ENCODE results near the gene HAPLN2. TPM values are rescaled to one million over a fixed set of nuclear protein-coding genes. Genes with fewer than 3 reads are reported as not detected.

The HAPLN2 gene
- total RNA-seq, 1 donor from 2014 or later, result not detected

- Histone ChIP-seq H3K9me3 (ENCODE audit: low read depth) (no peaks in the 10 kb centered on the region), H3K27ac (no peak overlapping the region), H2AFZ (replicated peaks) (peak overlapping the region; percentile 88), H3K9ac (no peak overlapping the region), H3K79me2 (ENCODE audit: low read depth) (peaks cover 5% of the 10 kb centered on the region), H4K20me1 (ENCODE audit: low read depth) (no peaks in the 10 kb centered on the region), H3F3A (ENCODE audit: low read depth) (peaks cover 39% of the 10 kb centered on the region), H3K27me3 (no peaks in the 10 kb centered on the region), H3K4me3 (peak overlapping the region; percentile 82), H3K36me3 (no peaks in the 10 kb centered on the region), H3K4me2 (peak overlapping the region; percentile 95), H3K4me1 (peaks cover 5% of the 10 kb centered on the region)
- DNase-seq (ENCODE audit: low spot score), result no peak
- H3K36me3 Mint-ChIP-seq, result peaks cover 6% of the 10 kb centered on the region
- peak overlapping the region; percentile 89 for H3K4me3 Mint-ChIP-seq
- no peak overlapping the region for H3K27ac Mint-ChIP-seq
- TF ChIP-seq EZH2 (IDR thresholded peaks at IDR 0.05) (no peak), EZH2phosphoT487 (IDR thresholded peaks at IDR 0.05) (no peak)
- TF ChIP-seq, protein P1, sequence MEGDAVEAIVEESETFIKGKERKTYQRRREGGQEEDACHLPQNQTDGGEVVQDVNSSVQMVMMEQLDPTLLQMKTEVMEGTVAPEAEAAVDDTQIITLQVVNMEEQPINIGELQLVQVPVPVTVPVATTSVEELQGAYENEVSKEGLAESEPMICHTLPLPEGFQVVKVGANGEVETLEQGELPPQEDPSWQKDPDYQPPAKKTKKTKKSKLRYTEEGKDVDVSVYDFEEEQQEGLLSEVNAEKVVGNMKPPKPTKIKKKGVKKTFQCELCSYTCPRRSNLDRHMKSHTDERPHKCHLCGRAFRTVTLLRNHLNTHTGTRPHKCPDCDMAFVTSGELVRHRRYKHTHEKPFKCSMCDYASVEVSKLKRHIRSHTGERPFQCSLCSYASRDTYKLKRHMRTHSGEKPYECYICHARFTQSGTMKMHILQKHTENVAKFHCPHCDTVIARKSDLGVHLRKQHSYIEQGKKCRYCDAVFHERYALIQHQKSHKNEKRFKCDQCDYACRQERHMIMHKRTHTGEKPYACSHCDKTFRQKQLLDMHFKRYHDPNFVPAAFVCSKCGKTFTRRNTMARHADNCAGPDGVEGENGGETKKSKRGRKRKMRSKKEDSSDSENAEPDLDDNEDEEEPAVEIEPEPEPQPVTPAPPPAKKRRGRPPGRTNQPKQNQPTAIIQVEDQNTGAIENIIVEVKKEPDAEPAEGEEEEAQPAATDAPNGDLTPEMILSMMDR (IDR thresholded peaks at IDR 0.05), result no peak
- H3K27me3 Mint-ChIP-seq (ENCODE audit: insufficient read depth, low read depth), result peaks cover 11% of the 10 kb centered on the region
- H3K9me3 Mint-ChIP-seq, result no peaks in the 10 kb centered on the region
- H3K4me1 Mint-ChIP-seq, result peaks cover 28% of the 10 kb centered on the region
These were observed 28.7 kb upstream of the HAPLN2 start for GRCh38 chr1:156590326-156591180.

DNA sequence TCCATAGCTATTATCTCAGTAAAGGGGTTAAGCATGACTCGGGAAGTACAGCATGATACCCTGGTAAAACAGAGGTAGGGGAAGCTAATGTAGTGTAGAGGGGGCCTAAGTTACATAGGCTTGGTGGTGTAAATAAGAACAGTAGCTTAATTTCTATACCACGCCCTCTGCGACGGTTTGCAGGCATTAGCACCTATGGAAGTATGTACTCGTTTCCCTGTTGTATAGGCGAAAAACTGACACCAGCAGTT, 28.1 kb upstream of the HAPLN2 start:
- peaks cover 7% of the 10 kb centered on the region for H3K27me3 Mint-ChIP-seq (ENCODE audit: insufficient read depth, low read depth)
- Histone ChIP-seq H3K27ac (no peak overlapping the region), H3K36me3 (no peaks in the 10 kb centered on the region), H3F3A (ENCODE audit: low read depth) (peaks cover 39% of the 10 kb centered on the region), H2AFZ (replicated peaks) (peak overlapping the region; percentile 88), H3K79me2 (ENCODE audit: low read depth) (peaks cover 5% of the 10 kb centered on the region), H3K9me3 (ENCODE audit: low read depth) (no peaks in the 10 kb centered on the region), H3K4me3 (peak overlapping the region; percentile 82), H3K27me3 (no peaks in the 10 kb centered on the region), H3K4me2 (peak overlapping the region; percentile 95), H3K4me1 (peaks cover 5% of the 10 kb centered on the region), H4K20me1 (ENCODE audit: low read depth) (no peaks in the 10 kb centered on the region), H3K9ac (peak overlapping the region; percentile 45)
- H3K4me1 Mint-ChIP-seq, result peaks cover 28% of the 10 kb centered on the region
- peaks cover 7% of the 10 kb centered on the region for H3K36me3 Mint-ChIP-seq
- no peak for DNase-seq (ENCODE audit: low spot score)
- H3K27ac Mint-ChIP-seq, result peak overlapping the region; percentile 93
- H3K9me3 Mint-ChIP-seq, result no peaks in the 10 kb centered on the region
- peak overlapping the region; percentile 89 for H3K4me3 Mint-ChIP-seq
- TF ChIP-seq EZH2 (IDR thresholded peaks at IDR 0.05) (no peak), EZH2phosphoT487 (IDR thresholded peaks at IDR 0.05) (no peak)
- TF ChIP-seq, protein P1 (IDR thresholded peaks at IDR 0.05), result no peak

DNA sequence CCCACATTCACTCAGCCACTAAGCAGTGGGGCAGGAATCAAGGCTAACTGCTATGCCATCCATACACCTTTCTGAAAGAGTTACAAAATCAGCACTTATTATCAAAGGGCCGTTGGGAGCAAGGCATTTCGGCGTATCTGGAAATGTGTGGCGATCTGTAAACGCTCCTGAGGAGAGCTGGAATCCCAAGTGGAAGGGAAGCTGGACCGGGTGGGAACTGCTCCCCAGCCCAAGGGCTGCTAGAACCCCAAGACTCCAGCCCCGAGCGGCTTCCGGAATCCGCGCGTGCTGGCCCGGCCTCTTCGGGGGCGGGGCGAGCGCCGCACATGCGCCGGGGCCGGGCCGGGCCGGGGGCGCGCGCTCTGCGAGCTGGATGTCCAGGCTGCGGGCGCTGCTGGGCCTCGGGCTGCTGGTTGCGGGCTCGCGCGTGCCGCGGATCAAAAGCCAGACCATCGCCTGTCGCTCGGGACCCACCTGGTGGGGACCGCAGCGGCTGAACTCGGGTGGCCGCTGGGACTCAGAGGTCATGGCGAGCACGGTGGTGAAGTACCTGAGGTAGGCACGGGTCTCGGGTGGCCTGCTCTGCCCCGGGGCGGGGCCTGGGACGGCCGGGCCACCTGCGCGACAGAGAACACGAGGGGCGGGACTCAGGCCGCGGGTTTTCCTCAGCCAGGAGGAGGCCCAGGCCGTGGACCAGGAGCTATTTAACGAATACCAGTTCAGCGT, 27.6 kb upstream of the HAPLN2 start, which contains the start of gene NAXE:
NAXE (plus strand) TSS at position 345 of the 726 bp plus-strand sequence; CDS start at position 374, 29 bp downstream.
- H3K4me3 ChIP-seq, result peak within 1 kb of the TSS; percentile 82
- peak within 1 kb of the TSS; percentile 45 for H3K9ac ChIP-seq
- Mint-ChIP-seq H3K27me3 (ENCODE audit: insufficient read depth, low read depth) (peaks cover 7% of the 10 kb centered on the region), H3K36me3 (peaks cover 7% of the 10 kb centered on the region), H3K27ac (peak within 1 kb of the TSS; percentile 93), H3K9me3 (no peaks in the 10 kb centered on the region), H3K4me3 (peak within 1 kb of the TSS; percentile 89), H3K4me1 (peaks cover 28% of the 10 kb centered on the region)
- no peak for TF ChIP-seq EZH2phosphoT487 (IDR thresholded peaks at IDR 0.05)
- TF ChIP-seq, protein P1 (IDR thresholded peaks at IDR 0.05), result no peak
- H3K36me3 ChIP-seq, result no peaks in the 10 kb centered on the region
- peak within 1 kb of the TSS; percentile 88 for H2AFZ ChIP-seq (replicated peaks)
- H3K9me3 ChIP-seq (ENCODE audit: low read depth), result no peaks in the 10 kb centered on the region
- H3K4me1 ChIP-seq, result peaks cover 5% of the 10 kb centered on the region
- peaks cover 5% of the 10 kb centered on the region for H3K79me2 ChIP-seq (ENCODE audit: low read depth)
- H3F3A ChIP-seq (ENCODE audit: low read depth), result peaks cover 39% of the 10 kb centered on the region
- H3K4me2 ChIP-seq, result peak within 1 kb of the TSS; percentile 95
- no peaks in the 10 kb centered on the region for H3K27me3 ChIP-seq
- peak; percentile 93 for DNase-seq (ENCODE audit: low spot score)
- H3K27ac ChIP-seq, result no peak within 1 kb of the TSS
- no peaks in the 10 kb centered on the region for H4K20me1 ChIP-seq (ENCODE audit: low read depth)

All from neural progenitor cell (in vitro differentiated cells).